H1 (cell line): ENCODE results near the gene ATP5F1E. TPM values are rescaled to one million over a fixed set of nuclear protein-coding genes. Genes with fewer than 3 reads are reported as not detected.

Source experiments
- CTCF ChIA-PET: fragments of 300-600 bp; sonication (Branson Sonifier 250); formaldehyde crosslinking; loops from one replicate; lab custom pipeline; 2021; ENCODE audit not compliant: partially characterized antibody; lab: Charles Lee
- POLR2A ChIA-PET: fragments of 300-600 bp; sonication (Branson Sonifier 250); formaldehyde crosslinking; loops from one replicate; lab custom pipeline; 2021; ENCODE audit warnings: inconsistent platforms; ENCODE audit not compliant: partially characterized antibody; lab: Charles Lee
- DNase-seq, 2 experiments: peaks; one replicate each; pipeline versions ENCODE4 v3.0.0 to v3.0.0-alpha.2; 2010 to 2022; ENCODE audit warnings: low spot score in 2 of 2, low read depth in 1 of 2, mixed read lengths in 1 of 2
- FAIRE-seq: peaks from 2 replicates; lab custom pipeline; 2011; peaks lifted over from hg19 to GRCh38; lab: Jason Lieb, UNC
- H2AFZ ChIP-seq: 2 replicates; pipeline ENCODE4 v1.8.1; 2012; ENCODE audit warnings: low read length, inconsistent platforms
- H2AK5ac ChIP-seq: 2 replicates; pipeline ENCODE4 v1.6.1; 2013; ENCODE audit warnings: low read depth, low read length
- H2BK120ac ChIP-seq: replicated peaks from 2 replicates; pipeline ENCODE3; 2013; ENCODE audit warnings: low read depth, low read length, inconsistent platforms
- H2BK12ac ChIP-seq: 2 replicates; pipeline ENCODE4 v1.6.1; 2013; ENCODE audit warnings: low read depth, low read length
- H2BK15ac ChIP-seq: 2 replicates; pipeline ENCODE4 v1.6.1; 2013; ENCODE audit warnings: low read length
- H2BK20ac ChIP-seq: 2 replicates; pipeline ENCODE4 v1.6.1; 2013; ENCODE audit warnings: low read length
- H2BK5ac ChIP-seq: 2 replicates; pipeline ENCODE4 v1.6.1; 2013; ENCODE audit warnings: low read depth, low read length
- H3K14ac ChIP-seq: 2 replicates; pipeline ENCODE4 v1.6.1; 2013; ENCODE audit warnings: inconsistent platforms; ENCODE audit not compliant: insufficient read length
- H3K18ac ChIP-seq: 2 replicates; pipeline ENCODE4 v1.6.1; 2013; ENCODE audit warnings: low read length; ENCODE audit errors: extremely low read depth
- H3K23ac ChIP-seq: 2 replicates; pipeline ENCODE4 v1.6.1; 2013; ENCODE audit warnings: inconsistent platforms; ENCODE audit not compliant: insufficient read length
- H3K23me2 ChIP-seq: 2 replicates; pipeline ENCODE4 v1.6.1; 2013; ENCODE audit warnings: low read depth, low read length
- H3K27ac ChIP-seq: 2 replicates; pipeline ENCODE4 v1.6.1; 2011; ENCODE audit warnings: low read depth, low read length, inconsistent platforms
- H3K27me3 ChIP-seq, 4 experiments: replicated peaks in 1 of 4; 1 replicate in 1 of 4; 2 replicates in 3 of 4; pipeline versions ENCODE4 v1.6.1 to v1.8.1; 2011 to 2013; ENCODE audit warnings: low read length in 3 of 4, mild to moderate bottlenecking in 3 of 4, inconsistent platforms in 2 of 4, mixed read lengths in 2 of 4, moderate library complexity in 1 of 4; ENCODE audit not compliant: control insufficient read depth in 3 of 4, insufficient read depth in 3 of 4; ENCODE audit errors: extremely low read depth in 1 of 4
- H3K36me3 ChIP-seq, 4 experiments: 2 replicates each; pipeline versions ENCODE4 v1.6.1 to v1.8.1; 2011 to 2013; ENCODE audit warnings: mild to moderate bottlenecking in 4 of 4, low read length in 3 of 4, moderate library complexity in 2 of 4, control low read depth in 1 of 4, inconsistent platforms in 1 of 4; ENCODE audit not compliant: insufficient read depth in 4 of 4, control insufficient read depth in 2 of 4
- H3K4ac ChIP-seq: replicated peaks from 2 replicates; pipeline ENCODE3; 2013; ENCODE audit warnings: low read length, low read depth, mixed read lengths, inconsistent platforms; ENCODE audit not compliant: insufficient read length
- H3K4me1 ChIP-seq, 4 experiments: replicated peaks in 1 of 4; 1 replicate in 1 of 4; 2 replicates in 3 of 4; pipeline versions ENCODE4 v1.6.1 to v1.8.1; 2011 to 2013; ENCODE audit warnings: low read length in 3 of 4, inconsistent platforms in 2 of 4, mixed read lengths in 1 of 4; ENCODE audit not compliant: insufficient read depth in 4 of 4, control insufficient read depth in 3 of 4
- H3K4me2 ChIP-seq, 2 experiments: 2 replicates each; pipeline versions ENCODE4 v1.6.1 to v1.8.1; 2011 to 2013; ENCODE audit warnings: low read depth in 2 of 2, low read length in 2 of 2, control low read depth in 1 of 2, inconsistent platforms in 1 of 2, mild to moderate bottlenecking in 1 of 2; ENCODE audit not compliant: insufficient read depth in 1 of 2
- H3K4me3 ChIP-seq, 4 experiments: fragments of 200-600, 300-600 bp in 1 of 4; sonication (generic), shearing (Covaris generic), sonication (Bioruptor Twin) in 1 of 4; 2 replicates each; pipeline versions ENCODE4 v1.5.1 to v1.8.1; 2011 to 2016; ENCODE audit warnings: low read length in 4 of 4, low read depth in 3 of 4, control low read depth in 2 of 4, inconsistent platforms in 2 of 4, mild to moderate bottlenecking in 2 of 4, mixed read lengths in 1 of 4, moderate library complexity in 1 of 4; ENCODE audit not compliant: insufficient read depth in 2 of 4; ENCODE audit errors: extremely low read depth in 1 of 4
- H3K56ac ChIP-seq: replicated peaks from 2 replicates; pipeline ENCODE3; 2013; ENCODE audit warnings: low read depth, mild to moderate bottlenecking, mixed read lengths, low read length, inconsistent platforms; ENCODE audit not compliant: insufficient read length
- H3K79me1 ChIP-seq: 2 replicates; pipeline ENCODE4 v1.6.1; 2013; ENCODE audit warnings: low read depth, low read length, control low read depth
- H3K79me2 ChIP-seq, 2 experiments: 2 replicates each; pipeline versions ENCODE4 v1.6.1 to v1.8.1; 2012 to 2013; ENCODE audit warnings: low read length in 2 of 2, mild to moderate bottlenecking in 2 of 2, inconsistent platforms in 1 of 2; ENCODE audit not compliant: insufficient read depth in 2 of 2, control insufficient read depth in 1 of 2
- H3K9ac ChIP-seq, 4 experiments: replicated peaks in 1 of 4; 1 replicate in 1 of 4; 2 replicates in 3 of 4; pipeline versions ENCODE4 v1.6.1 to v1.8.1; 2011 to 2013; ENCODE audit warnings: low read depth in 3 of 4, low read length in 3 of 4, control low read depth in 2 of 4, mild to moderate bottlenecking in 2 of 4, moderate library complexity in 2 of 4, inconsistent platforms in 1 of 4; ENCODE audit errors: extremely low read depth in 1 of 4
- H3K9me3 ChIP-seq, 2 experiments: 2 replicates each; pipeline versions ENCODE4 v1.6.1 to v1.8.1; 2012 to 2013; ENCODE audit warnings: mild to moderate bottlenecking in 2 of 2, moderate library complexity in 2 of 2, control low read depth in 1 of 2, inconsistent platforms in 1 of 2, low read depth in 1 of 2, low read length in 1 of 2, mixed read lengths in 1 of 2; ENCODE audit not compliant: insufficient read depth in 2 of 2
- H4K20me1 ChIP-seq, 2 experiments: replicated peaks in 1 of 2; 2 replicates each; pipeline versions ENCODE3 to v1.8.1; 2011 to 2013; ENCODE audit warnings: inconsistent platforms in 2 of 2, low read length in 2 of 2, mild to moderate bottlenecking in 1 of 2; ENCODE audit not compliant: insufficient read depth in 2 of 2, control insufficient read depth in 1 of 2
- H4K5ac ChIP-seq: 2 replicates; pipeline ENCODE4 v1.6.1; 2013; ENCODE audit warnings: low read length, low read depth, mixed read lengths, inconsistent platforms; ENCODE audit not compliant: insufficient read length
- H4K8ac ChIP-seq: 2 replicates; pipeline ENCODE4 v1.8.0; 2013; ENCODE audit warnings: mild to moderate bottlenecking, moderate library complexity, low read length, inconsistent platforms; ENCODE audit not compliant: insufficient read depth; ENCODE audit errors: extremely low read depth
- H4K91ac ChIP-seq: replicated peaks from 2 replicates; pipeline ENCODE3; 2013; ENCODE audit warnings: low read length, mixed read lengths, inconsistent platforms; ENCODE audit not compliant: insufficient read length
- CHD1 ChIP-seq: IDR thresholded peaks from 2 replicates; pipeline ENCODE4 v1.6.1; 2012; ENCODE audit warnings: low read depth, low read length, improper control_type of control experiment
- EP300 ChIP-seq, 2 experiments: IDR thresholded peaks; 1 replicate in 1 of 2; 2 replicates in 1 of 2; pipeline ENCODE4 v1.6.1; 2011 to 2012; ENCODE audit warnings: low read depth in 2 of 2, low read length in 2 of 2, mild to moderate bottlenecking in 2 of 2, borderline replicate concordance in 1 of 2, inconsistent platforms in 1 of 2, moderate library complexity in 1 of 2
- FOSL1 ChIP-seq: IDR thresholded peaks from 2 replicates; pipeline ENCODE4 v1.6.1; 2011; ENCODE audit warnings: mild to moderate bottlenecking, low read depth, low read length, moderate library complexity; ENCODE audit not compliant: insufficient read depth
- HDAC2 ChIP-seq, 2 experiments: fragments of 300-600 bp in 1 of 2; sonication (generic) in 1 of 2; IDR thresholded peaks; 2 replicates each; pipeline ENCODE4 v1.6.1; 2011 to 2012; ENCODE audit warnings: low read depth in 2 of 2, low read length in 2 of 2, mild to moderate bottlenecking in 2 of 2, moderate library complexity in 2 of 2, borderline replicate concordance in 1 of 2, inconsistent platforms in 1 of 2
- POLR2AphosphoS5 ChIP-seq: IDR thresholded peaks from 2 replicates; pipeline ENCODE4 v1.6.1; 2011; ENCODE audit warnings: low read depth, low read length
- RAD21 ChIP-seq, 2 experiments: IDR thresholded peaks in 1 of 2; conservative IDR thresholded peaks in 1 of 2; 2 replicates each; pipeline ENCODE4 v1.6.1; 2011; ENCODE audit warnings: low read depth in 2 of 2, low read length in 2 of 2, improper control_type of control experiment in 1 of 2, inconsistent platforms in 1 of 2, mild to moderate bottlenecking in 1 of 2, moderate library complexity in 1 of 2
- SP4 ChIP-seq: IDR thresholded peaks from 2 replicates; pipeline ENCODE4 v1.6.1; 2012; ENCODE audit warnings: low read length, inconsistent platforms
- TAF1 ChIP-seq: IDR thresholded peaks from 2 replicates; pipeline ENCODE4 v1.6.1; 2011; ENCODE audit warnings: mild to moderate bottlenecking, low read depth, low read length
- WGBS, 2 experiments: shearing (Covaris generic) in 1 of 2; methylation state at CpG; one replicate each; pipeline versions ENCODE4 v1.1.6 to v1.1.7; 2013 to 2015; ENCODE audit warnings: low lambda C conversion rate in 2 of 2, mixed read lengths in 2 of 2, inconsistent platforms in 1 of 2, low coverage in 1 of 2, missing lambda C conversion rate in 1 of 2; ENCODE audit not compliant: insufficient replicate concordance in 2 of 2, insufficient coverage in 1 of 2, insufficient read length in 1 of 2; ENCODE audit errors: extremely low coverage in 1 of 2, missing lambda C conversion rate in 1 of 2; 5-methylcytosine and 5-hydroxymethylcytosine counted together
- polyA plus RNA-seq, 7 experiments: library from polyadenylated mRNA; depleted of rRNA in 3 of 7; stranded (reverse) in 5 of 7; unstranded in 2 of 7; fragments of >200 nt in 5 of 7; fragments of 200-250 nt in 2 of 7; gene quantifications; 1 replicate in 5 of 7; 2 replicates in 1 of 7; 4 replicates in 1 of 7; pipeline versions ENCODE4 v1.2.1 to v1.2.3, GENCODE V29; 2011 to 2013; ENCODE audit warnings: missing spikeins in 2 of 7, mixed read lengths in 2 of 7
- total RNA-seq: library from RNA; stranded (reverse); fragmentation: NEBNext Ultra II Directional; extraction: Animal tissue kit (Norgen Biotek cat#: 25700); gene quantifications from 2 replicates; pipeline ENCODE4 v1.2.1, GENCODE V29; 2021
- TF ChIP-seq, protein P1 (sequence below): IDR thresholded peaks from 2 replicates; pipeline ENCODE4 v1.6.1; 2012; ENCODE audit warnings: inconsistent platforms
- TF ChIP-seq, protein P2 (sequence below), 3 experiments: IDR thresholded peaks; 1 replicate in 2 of 3; 2 replicates in 1 of 3; pipeline versions ENCODE4 v1.5.1 to v1.6.1; 2011; ENCODE audit warnings: low read length in 3 of 3, mild to moderate bottlenecking in 3 of 3, inconsistent platforms in 2 of 3, low read depth in 1 of 3, moderate library complexity in 1 of 3; ENCODE audit not compliant: insufficient read depth in 1 of 3; ENCODE audit errors: control extremely low read depth in 1 of 3

Gene ATP5F1E
- total and polyA plus RNA-seq, 2 of the 8 experiments (the other 6 are each of a cell fraction or from before 2014, with no cell fraction given): 15.7 to 47.8 TPM

DNA sequence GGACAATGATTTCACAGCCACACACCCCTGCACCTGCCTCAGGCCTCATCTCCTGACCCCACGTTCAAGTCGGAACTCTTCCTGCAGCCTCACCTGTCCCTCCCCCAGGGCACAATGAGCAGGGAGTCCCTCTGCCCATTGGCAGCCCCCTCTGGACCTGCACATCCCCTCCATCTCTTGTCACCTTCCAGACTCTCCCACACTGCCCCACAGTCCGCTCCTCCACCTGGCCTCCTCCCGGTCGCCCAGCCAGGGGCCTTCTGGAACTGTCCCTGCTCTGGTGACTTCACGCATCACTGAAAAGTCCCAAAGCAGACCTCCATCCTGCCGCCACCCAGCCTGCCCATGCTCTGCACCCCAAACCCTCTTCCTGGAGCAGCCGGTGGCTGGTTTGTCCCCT lies 29.7 kb downstream of the ATP5F1E start:
- Histone ChIP-seq H3K14ac (no peak overlapping the region), H3K27ac (no peak overlapping the region), H3K79me1 (no peaks in the 10 kb centered on the region), H4K8ac (no peak overlapping the region), H3K9ac (no peak overlapping the region), H2BK120ac (no peak overlapping the region), H3K9me3 (no peaks in the 10 kb centered on the region), H3K36me3 (no peaks in the 10 kb centered on the region; a peak in 1 of 8 replicates), H2BK15ac (no peak overlapping the region), H2AFZ (no peak overlapping the region), H3K18ac (no peak overlapping the region), H3K23ac (no peak overlapping the region), H2AK5ac (no peak overlapping the region), H4K20me1 (peaks cover 0 to 6% of the 10 kb centered on the region in 2 experiments), H2BK5ac (no peak overlapping the region), H4K5ac (no peak overlapping the region), H3K79me2 (no peaks in the 10 kb centered on the region), H3K27me3 (peaks cover 0 to 2% (median under 1%) of the 10 kb centered on the region in 4 experiments; a peak in 1 of 7 replicates), H2BK20ac (no peak overlapping the region), H3K4ac (no peak overlapping the region), H3K4me2 (no peak overlapping the region), H4K91ac (no peak overlapping the region), H2BK12ac (no peak overlapping the region), H3K23me2 (peaks cover 1% of the 10 kb centered on the region; the same call in 1 of the 2 replicates), H3K56ac (no peak overlapping the region), H3K4me3 (no peak overlapping the region), H3K4me1 (peaks cover 0 to 4% (median 3%) of the 10 kb centered on the region in 4 experiments; a peak in 2 of 7 replicates)
- WGBS, 2 experiments: 85% methylated on average over 5 of the region's 8 CpGs; no CpG with 5 or more reads in 1 of the 2 experiments
- FAIRE-seq: no peak
- ChIA-PET CTCF (interaction anchor here (0.6 to 0.8 kb wide), 2 partner anchors 8 to 219 kb away, joined by 4 to 5 read pairs; no protein-coding TSS in a partner anchor), POLR2A (interaction anchor here (2.0 kb wide), 1 partner anchor 9 kb away, joined by 6 read pairs; no protein-coding TSS in a partner anchor)
- no peak for DNase-seq
- TF ChIP-seq FOSL1: no peak
- no peak for TF ChIP-seq CHD1
- TF ChIP-seq, protein P1, sequence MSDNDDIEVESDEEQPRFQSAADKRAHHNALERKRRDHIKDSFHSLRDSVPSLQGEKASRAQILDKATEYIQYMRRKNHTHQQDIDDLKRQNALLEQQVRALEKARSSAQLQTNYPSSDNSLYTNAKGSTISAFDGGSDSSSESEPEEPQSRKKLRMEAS: no peak
- TF ChIP-seq EP300 (IDR thresholded peaks at IDR 0.05; ENCODE audit: borderline replicate concordance in 1 of 2, low read depth in 2 of 2, low read length in 2 of 2): no peak
- no peak for TF ChIP-seq TAF1
- TF ChIP-seq SP4: no peak
- TF ChIP-seq HDAC2 (IDR thresholded peaks at IDR 0.05; ENCODE audit: borderline replicate concordance in 1 of 2, low read depth in 2 of 2, low read length in 2 of 2): no peak
- TF ChIP-seq POLR2AphosphoS5: no peak
- TF ChIP-seq, protein P2, sequence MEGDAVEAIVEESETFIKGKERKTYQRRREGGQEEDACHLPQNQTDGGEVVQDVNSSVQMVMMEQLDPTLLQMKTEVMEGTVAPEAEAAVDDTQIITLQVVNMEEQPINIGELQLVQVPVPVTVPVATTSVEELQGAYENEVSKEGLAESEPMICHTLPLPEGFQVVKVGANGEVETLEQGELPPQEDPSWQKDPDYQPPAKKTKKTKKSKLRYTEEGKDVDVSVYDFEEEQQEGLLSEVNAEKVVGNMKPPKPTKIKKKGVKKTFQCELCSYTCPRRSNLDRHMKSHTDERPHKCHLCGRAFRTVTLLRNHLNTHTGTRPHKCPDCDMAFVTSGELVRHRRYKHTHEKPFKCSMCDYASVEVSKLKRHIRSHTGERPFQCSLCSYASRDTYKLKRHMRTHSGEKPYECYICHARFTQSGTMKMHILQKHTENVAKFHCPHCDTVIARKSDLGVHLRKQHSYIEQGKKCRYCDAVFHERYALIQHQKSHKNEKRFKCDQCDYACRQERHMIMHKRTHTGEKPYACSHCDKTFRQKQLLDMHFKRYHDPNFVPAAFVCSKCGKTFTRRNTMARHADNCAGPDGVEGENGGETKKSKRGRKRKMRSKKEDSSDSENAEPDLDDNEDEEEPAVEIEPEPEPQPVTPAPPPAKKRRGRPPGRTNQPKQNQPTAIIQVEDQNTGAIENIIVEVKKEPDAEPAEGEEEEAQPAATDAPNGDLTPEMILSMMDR (IDR thresholded peaks at IDR 0.05; ENCODE audit: control extremely low read depth in 1 of 3, insufficient read depth in 1 of 3, low read depth in 1 of 3, low read length in 3 of 3): no peak
- TF ChIP-seq RAD21 (IDR thresholded peaks at IDR 0.05 in 1 of 2, conservative IDR thresholded peaks at IDR 0.05 in 1 of 2; ENCODE audit: low read depth in 2 of 2, low read length in 2 of 2): no peak
